K562 (cell line): ENCODE data around the gene FOXM1. TPM values are rescaled to one million over a fixed set of nuclear protein-coding genes. Genes with fewer than 3 reads are reported as not detected.
A peak's percentile ranks its signal among the peaks of the same experiment; 100 is the strongest.

Source experiments
- ATAC-seq: fragments of 200-7000 bp; cut with Tn5 transposase; 3 replicates; pipeline ENCODE4 v1.9.1; 2020; ENCODE audit warnings: moderate library complexity
- BruUV-seq: library from RNA; stranded (reverse); fragments of 400-500 nt; replicated peaks from 2 replicates; lab custom pipeline; 2021; lab: Mats Ljungman, UMichigan
- CTCF ChIA-PET: fragments of 300-600 bp; formaldehyde crosslinking; extraction: SDS; loops from one replicate; lab custom pipeline; 2021; ENCODE audit warnings: low intra/inter-chr PET ratio; lab: Yijun Ruan, JAX
- POLR2A ChIA-PET: fragments of 300-600, 350-650 bp; sonication (Branson Sonifier 250); formaldehyde crosslinking; extraction: SDS; loops from one replicate; lab custom pipeline; 2021; ENCODE audit warnings: antibody characterized with exemption, inconsistent platforms; lab: Yijun Ruan, JAX
- DNase-seq, 4 experiments: peaks; one replicate each; pipeline versions ENCODE4 v3.0.0 to v3.0.0-alpha.2; 2011 to 2018; ENCODE audit warnings: low spot score in 3 of 4, mixed read lengths in 3 of 4; ENCODE audit errors: extremely low read depth in 1 of 4
- FAIRE-seq: peaks from 2 replicates; lab custom pipeline; 2011; peaks lifted over from hg19 to GRCh38; lab: Jason Lieb, UNC
- H2AFZ ChIP-seq: 2 replicates; pipeline ENCODE4 v1.6.0; 2011; ENCODE audit warnings: low read depth, low read length, control low read depth, inconsistent platforms
- H3K27ac ChIP-seq: fragments of 200-600 bp; 3 replicates; pipeline ENCODE4 v1.8.0; 2011; ENCODE audit warnings: low read depth, mild to moderate bottlenecking, control low read depth, inconsistent platforms, low read length, moderate library complexity, mixed read lengths; ENCODE audit errors: extremely low read depth
- H3K27me3 ChIP-seq, 2 experiments: fragments of 300-600 bp in 1 of 2; 2 replicates in 1 of 2; 3 replicates in 1 of 2; pipeline versions ENCODE4 v1.6.0 to v1.8.0; 2011; ENCODE audit warnings: inconsistent platforms in 2 of 2, low read length in 2 of 2, mild to moderate bottlenecking in 1 of 2, mixed read lengths in 1 of 2, moderate library complexity in 1 of 2; ENCODE audit not compliant: control insufficient read depth in 2 of 2, insufficient read depth in 2 of 2
- H3K36me3 ChIP-seq: fragments of 300-600 bp; 3 replicates; pipeline ENCODE4 v1.8.0; 2011; ENCODE audit warnings: mild to moderate bottlenecking, low read length, inconsistent platforms; ENCODE audit not compliant: control insufficient read depth, insufficient read depth
- H3K4me1 ChIP-seq, 2 experiments: fragments of 200-600 bp in 1 of 2; replicated peaks in 1 of 2; 2 replicates in 1 of 2; 3 replicates in 1 of 2; pipeline versions ENCODE4 v1.5.1 to v1.8.0; 2011; ENCODE audit warnings: inconsistent platforms in 2 of 2, low read length in 2 of 2, mild to moderate bottlenecking in 1 of 2, mixed read lengths in 1 of 2, moderate library complexity in 1 of 2; ENCODE audit not compliant: control insufficient read depth in 2 of 2, insufficient read depth in 2 of 2
- H3K4me2 ChIP-seq: 2 replicates; pipeline ENCODE4 v1.6.1; 2011; ENCODE audit warnings: low read length, control low read depth, inconsistent platforms, mixed read lengths; ENCODE audit not compliant: insufficient read depth
- H3K4me3 ChIP-seq: fragments of 200-600 bp; sonication (generic), shearing (Covaris generic); 2 replicates; pipeline ENCODE4 v1.5.1; 2016; ENCODE audit warnings: control low read depth, inconsistent platforms
- H3K79me2 ChIP-seq: fragments of 200-600 bp; 3 replicates; pipeline ENCODE4 v1.8.0; 2011; ENCODE audit warnings: low read length, inconsistent platforms; ENCODE audit not compliant: control insufficient read depth, insufficient read depth
- H3K9ac ChIP-seq, 2 experiments: 2 replicates each; pipeline versions ENCODE4 v1.6.0 to v1.6.1; 2011; ENCODE audit warnings: low read depth in 2 of 2, low read length in 2 of 2, control low read depth in 1 of 2, inconsistent platforms in 1 of 2, mild to moderate bottlenecking in 1 of 2, mixed read lengths in 1 of 2; ENCODE audit not compliant: insufficient read depth in 1 of 2
- H3K9me1 ChIP-seq: one replicate; pipeline ENCODE4 v1.6.0; 2011; ENCODE audit warnings: inconsistent platforms, mild to moderate bottlenecking, low read length, moderate library complexity; ENCODE audit not compliant: control insufficient read depth, insufficient read depth
- H3K9me3 ChIP-seq: replicated peaks from 2 replicates; pipeline ENCODE4 v1.5.1; 2011; ENCODE audit warnings: low read depth, low read length, inconsistent platforms; ENCODE audit not compliant: control insufficient read depth, insufficient read depth
- H4K20me1 ChIP-seq: replicated peaks from 2 replicates; pipeline ENCODE4 v1.6.1; 2011; ENCODE audit warnings: low read length, inconsistent platforms, mixed read lengths; ENCODE audit not compliant: control insufficient read depth, insufficient read depth
- EGR1 ChIP-seq: fragments of 450-650 bp; conservative IDR thresholded peaks from 2 replicates; pipeline ENCODE4 v1.6.1; 2017; ENCODE audit warnings: mild to moderate bottlenecking
- LEF1 ChIP-seq: fragments of 450-650 bp; IDR thresholded peaks from 2 replicates; pipeline ENCODE4 v1.6.1; 2016; ENCODE audit warnings: mild to moderate bottlenecking
- POLR2G ChIP-seq: fragments of 200-400 bp; formaldehyde crosslinking; IDR thresholded peaks from 2 replicates; pipeline ENCODE4 v1.6.1; 2017; ENCODE audit warnings: low read depth, mild to moderate bottlenecking, antibody characterized with exemption, low read length, moderate library complexity
- ZNF592 ChIP-seq: fragments of 450-650 bp; IDR thresholded peaks from 2 replicates; pipeline ENCODE4 v1.6.1; 2017; ENCODE audit warnings: antibody characterized with exemption, mild to moderate bottlenecking
- WGBS: fragments of 100-300 bp; shearing (Covaris generic); methylation state at CpG from one replicate; pipeline ENCODE4 v1.1.6; 2016; ENCODE audit warnings: low coverage, mixed read lengths; ENCODE audit not compliant: insufficient coverage; ENCODE audit errors: missing lambda C conversion rate; 5-methylcytosine and 5-hydroxymethylcytosine counted together
- in situ Hi-C: fragments of 300-500 bp; cut with MboI; formaldehyde crosslinking; loops from 4 replicates; pipeline ENCODE4 v1.15.0; 2018; ENCODE audit warnings: inconsistent platforms, mixed read lengths
- intact Hi-C: fragments of 100-400 bp; cut with micrococcal nuclease; formaldehyde crosslinking; loops from 2 replicates; pipeline ENCODE4 v1.14.2; 2022
- polyA plus RNA-seq, 8 experiments: library from polyadenylated mRNA; depleted of rRNA in 4 of 8; stranded (reverse) in 5 of 8; unstranded in 3 of 8; fragments of >200 nt; fragmentation: Nextera tagmentation in 2 of 8; fragmentation: Illumina TruSeq in 1 of 8; extraction: Ambion mirVana in 2 of 8; extraction: Trizol in 1 of 8; gene quantifications; 2 replicates each; pipeline versions ENCODE4 v1.2.1 to v1.2.3, GENCODE V29; 2011 to 2014; ENCODE audit warnings: inconsistent platforms in 1 of 8, missing spikeins in 1 of 8
- total RNA-seq, 7 experiments: library from RNA; depleted of rRNA in 6 of 7; stranded (reverse); fragments of >200 nt in 6 of 7; fragmentation: Illumina TruSeq in 2 of 7; extraction: Trizol in 2 of 7; gene quantifications; 2 replicates each; pipeline versions ENCODE4 v1.2.1 to v1.2.3, GENCODE V29; 2011 to 2021; ENCODE audit warnings: low replicate concordance in 1 of 7

Gene FOXM1
- total and polyA plus RNA-seq, 9 of the 15 experiments (the other 6 are each of a cell fraction or from before 2014, with no cell fraction given), result 8.9 to 46.9 (median 17.2) TPM

DNA sequence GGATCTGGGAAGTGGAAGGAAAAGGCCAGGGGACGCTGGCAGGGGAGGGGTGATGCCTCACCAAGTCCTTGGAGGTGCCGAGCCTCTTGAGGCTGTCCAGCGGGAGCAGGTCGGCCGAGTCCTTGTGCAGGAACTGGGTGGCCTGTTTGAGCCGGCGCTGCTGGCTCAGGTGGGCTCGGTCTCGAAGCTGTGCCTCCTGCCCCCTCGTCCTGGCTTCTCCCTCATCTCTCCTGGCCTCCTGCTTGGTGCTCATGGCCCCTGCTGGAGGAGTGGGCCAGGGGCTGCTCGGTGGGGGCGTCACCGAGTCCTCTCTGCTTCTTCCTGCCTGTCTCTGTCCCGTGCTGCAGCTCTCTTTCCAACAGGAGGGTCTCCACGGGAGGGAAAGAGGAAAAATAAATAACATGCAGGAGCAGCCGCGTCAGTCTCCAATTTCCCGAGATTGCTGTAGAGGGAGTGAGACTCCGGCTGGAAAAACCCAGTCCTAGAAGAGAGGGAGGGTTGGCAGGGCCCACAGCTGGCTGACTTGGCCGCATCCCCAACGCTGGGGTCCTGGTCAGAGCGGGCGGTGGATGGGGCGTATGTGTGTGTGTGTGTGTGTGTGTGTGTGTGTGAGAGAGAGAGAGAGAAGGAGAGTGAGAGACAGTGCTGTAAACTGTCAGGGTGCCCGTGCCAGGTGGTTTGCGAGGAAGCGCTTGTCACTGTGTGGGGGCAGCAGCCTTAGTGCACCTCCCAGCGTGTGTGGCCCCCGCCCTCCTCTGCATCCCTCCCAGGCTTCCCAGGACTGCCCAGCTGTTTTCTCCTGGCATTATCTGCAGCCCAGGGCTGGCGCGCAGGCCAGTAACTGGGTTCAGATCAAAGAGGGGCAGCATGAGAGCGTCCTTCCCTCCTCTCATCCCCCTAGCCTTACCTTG lies 42.1 kb downstream of the FOXM1 start, which contains the start of gene NRIP2:
TSS of gene NRIP2 (minus strand) at position 455 of the 911 bp plus-strand sequence. CDS start at position 403, 52 bp downstream.
- Histone ChIP-seq H4K20me1 (no peaks in the 10 kb centered on the region), H2AFZ (no peak within 1 kb of the TSS), H3K4me1 (peaks cover 0 to 8% of the 10 kb centered on the region in 2 experiments; a peak in 3 of 5 replicates), H3K9me3 (no peaks in the 10 kb centered on the region), H3K9ac (peak within 1 kb of the TSS in 1 of 2 experiments; percentile 35; a peak in 1 of 4 replicates), H3K9me1 (no peaks in the 10 kb centered on the region), H3K27me3 (no peaks in the 10 kb centered on the region), H3K79me2 (no peaks in the 10 kb centered on the region), H3K4me3 (no peak within 1 kb of the TSS), H3K27ac (no peak within 1 kb of the TSS), H3K36me3 (no peaks in the 10 kb centered on the region), H3K4me2 (no peak within 1 kb of the TSS)
- FAIRE-seq (no peak), ATAC-seq (no peak), DNase-seq (no peak)
- in situ Hi-C loops, result no loop called here
- intact Hi-C loops, result no loop called here
- no TSS peak for BruUV-seq
- TF ChIP-seq LEF1 (no peak), POLR2G (peak; percentile 50; the same call in 1 of the 2 replicates)
- ChIA-PET POLR2A (interaction anchor here (0.7 kb wide), 1 partner anchor 11 kb away, joined by 3 read pairs; no protein-coding TSS in a partner anchor), CTCF (no interaction called here)
- 63% methylated on average over 12 of the region's 32 CpGs for WGBS

- Histone ChIP-seq H3K27me3 (no peaks in the 10 kb centered on the region), H4K20me1 (no peaks in the 10 kb centered on the region), H3K9me3 (no peaks in the 10 kb centered on the region), H3K4me3 (no peak overlapping the region), H3K27ac (no peak overlapping the region), H3K9me1 (no peaks in the 10 kb centered on the region), H3K9ac (no peak overlapping the region), H3K4me2 (no peak overlapping the region), H3K79me2 (no peaks in the 10 kb centered on the region), H3K36me3 (no peaks in the 10 kb centered on the region), H2AFZ (no peak overlapping the region), H3K4me1 (peaks cover 0 to 8% of the 10 kb centered on the region in 2 experiments; a peak in 3 of 5 replicates)
- ChIA-PET CTCF (no interaction called here), POLR2A (interaction anchor here (0.6 to 0.7 kb wide), 2 partner anchors 14 to 37 kb away, joined by 4 read pairs; no protein-coding TSS in a partner anchor)
- no TSS peak for BruUV-seq
- DNase-seq (no peak), ATAC-seq (no peak), FAIRE-seq (no peak)
- 65% methylated on average over 9 of the region's 9 CpGs for WGBS
- intact Hi-C loops (no loop called here), in situ Hi-C loops (no loop called here)
- TF ChIP-seq EGR1 (peak; percentile 39; the same call in 1 of the 2 replicates), ZNF592 (no peak)
These were observed 43.2 kb downstream of the FOXM1 start for GRCh38 chr12:2833810-2834209.
